NCI-H446 (cell line): ENCODE results near the gene TP53I3.
"Not testable (repeated sequence)": the region's sequence is repeated elsewhere in the genome, so short reads cannot be mapped to it uniquely, and the experiment has no call there.

Experiments used
- DNase-seq, 2 experiments: peaks; one replicate each; lab custom pipeline; 2025; lab: John Stamatoyannopoulos, UW

The TP53I3 gene

DNA sequence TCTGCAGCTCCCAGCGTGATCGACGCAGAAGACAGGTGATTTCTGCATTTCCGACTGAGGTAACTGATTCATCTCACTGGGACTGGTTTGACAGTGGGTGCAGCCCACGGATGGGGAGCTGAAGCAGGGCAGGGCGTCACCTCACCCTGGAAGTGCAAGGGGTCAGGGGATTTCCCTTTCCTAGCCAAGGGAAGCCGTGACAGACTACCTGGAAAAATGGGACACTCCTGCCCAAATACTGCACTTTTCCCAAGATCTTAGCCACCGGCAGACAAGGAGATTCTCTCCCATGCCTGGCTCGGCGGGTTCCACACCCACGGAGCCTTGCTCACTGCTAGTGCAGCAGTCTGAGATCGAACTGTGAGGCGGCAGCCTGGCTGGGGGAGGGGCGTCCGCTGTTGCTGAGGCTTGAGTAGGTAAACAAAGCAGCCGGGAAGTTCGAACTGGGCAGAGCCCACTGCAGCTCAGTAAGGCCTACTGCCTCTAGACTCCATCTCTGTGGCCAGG is 10.6 kb upstream of the TP53I3 start:
- not testable (repeated sequence) for DNase-seq

GRCh38 chr2:24093270-24093669 is 8.6 kb upstream of the TP53I3 start:
- DNase-seq = not testable (repeated sequence)

DNA sequence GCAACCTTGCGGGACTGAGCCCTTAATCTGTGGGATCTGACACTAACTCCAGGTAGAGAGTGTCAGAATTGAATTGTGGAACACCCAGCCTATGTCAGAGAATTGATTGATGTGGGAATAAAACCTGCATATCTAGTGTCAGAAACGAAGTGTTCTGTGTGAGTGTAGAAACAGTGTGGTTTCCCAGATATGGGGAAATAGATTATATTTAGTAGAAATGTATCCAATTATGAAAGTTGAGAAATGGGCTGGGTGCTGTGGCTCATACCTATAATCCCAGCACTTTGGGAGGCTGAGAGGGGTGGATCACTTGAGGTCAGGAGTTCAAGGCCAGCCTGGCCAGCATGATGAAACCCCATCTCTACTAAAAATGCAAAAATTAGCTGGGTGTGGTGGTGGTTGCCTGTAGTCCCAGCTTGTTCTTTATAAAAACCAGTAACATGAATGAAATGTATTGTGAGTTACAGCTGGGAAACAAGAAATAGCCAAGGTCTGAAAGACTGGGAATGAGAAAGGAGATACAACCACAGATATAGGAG is 4.3 kb upstream of the TP53I3 start:
- DNase-seq = no peak

- no peak for DNase-seq
These were observed 2.4 kb upstream of the TP53I3 start for GRCh38 chr2:24087032-24087431.

- no peak for DNase-seq
These were observed 1.6 kb upstream of the TP53I3 start for GRCh38 chr2:24086241-24086640.

- DNase-seq = no peak
These were observed 511 bp upstream of the TP53I3 start for GRCh38 chr2:24085200-24085489.

GRCh38 chr2:24083567-24084385 is 858 bp downstream of the TP53I3 start:
- no peak for DNase-seq

DNA sequence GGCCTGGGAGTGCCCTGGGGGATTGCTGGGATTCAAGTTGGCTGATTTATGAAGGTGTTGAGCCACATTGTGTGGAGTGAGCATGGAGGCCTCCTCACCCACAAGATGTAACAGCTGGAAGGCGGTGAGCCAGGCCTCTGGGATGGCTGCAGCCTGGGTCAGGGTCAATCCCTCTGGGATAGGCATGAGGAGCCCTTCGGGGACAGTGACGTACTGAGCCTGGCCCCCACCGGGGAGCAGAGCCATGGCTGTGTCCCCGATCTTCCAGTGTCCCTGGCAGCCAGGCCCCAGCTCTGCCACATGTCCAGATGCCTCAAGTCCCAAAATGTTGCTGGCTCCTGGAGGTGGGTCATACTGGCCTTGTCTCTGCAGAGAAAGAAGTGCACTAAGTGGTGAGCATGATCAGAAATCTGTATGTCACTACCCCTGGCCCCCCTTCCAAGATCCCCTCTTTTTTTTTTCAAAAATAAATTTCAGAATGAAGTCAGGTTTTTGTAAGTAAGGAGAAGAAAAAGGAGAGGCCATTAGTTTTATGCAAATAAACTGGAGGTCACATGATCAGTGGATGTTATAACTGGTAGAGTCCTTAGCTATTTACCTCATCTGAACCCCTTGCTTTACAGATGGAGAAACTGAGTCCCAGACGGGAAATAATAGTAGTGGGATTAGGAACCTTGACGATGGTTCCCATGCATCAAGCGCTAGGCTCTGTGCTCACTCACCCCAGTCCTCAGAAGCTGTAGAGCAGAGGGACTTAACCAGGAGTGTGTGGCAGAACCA is 1.7 kb downstream of the TP53I3 start:
- no peak for DNase-seq

DNA sequence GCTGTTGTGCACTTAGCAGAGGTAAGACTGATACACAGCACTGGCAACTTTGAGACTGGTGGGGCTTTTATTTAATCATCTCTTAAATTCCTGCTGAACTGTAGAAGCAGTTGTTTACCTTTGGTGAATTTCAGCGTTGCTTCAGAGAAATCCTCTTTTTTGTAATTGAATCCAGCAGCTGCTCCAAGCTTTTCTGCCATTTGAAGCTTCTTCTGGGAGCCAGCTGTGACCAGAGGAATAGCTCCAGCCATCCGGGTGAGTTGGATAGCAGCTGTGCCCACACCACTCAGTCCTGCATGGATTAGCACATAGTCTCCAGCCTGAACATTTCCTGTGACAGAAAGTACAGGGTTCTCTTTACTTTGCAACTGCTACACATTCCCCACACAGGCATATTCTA is 3.9 kb downstream of the TP53I3 start:
- DNase-seq = no peak

DNA sequence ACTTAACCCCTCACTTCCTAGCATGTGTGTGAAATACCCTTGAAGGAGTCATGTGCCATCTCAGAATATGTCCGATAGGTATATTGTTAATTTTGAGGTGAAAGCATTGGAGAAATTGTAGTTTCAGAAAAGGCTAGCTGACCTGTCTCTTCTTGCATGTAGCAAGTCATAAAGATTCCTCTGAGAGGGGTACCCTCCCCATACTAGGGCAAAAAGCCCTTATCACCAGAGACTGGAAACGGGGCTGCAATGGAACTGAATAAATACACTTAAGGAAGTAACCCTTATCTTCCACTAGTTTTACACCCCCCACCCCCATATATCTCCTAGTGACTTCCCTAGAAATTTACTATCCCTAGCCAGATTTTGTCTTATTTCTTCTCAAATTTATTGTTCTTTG is 6.8 kb downstream of the TP53I3 start:
- no peak for DNase-seq

DNA sequence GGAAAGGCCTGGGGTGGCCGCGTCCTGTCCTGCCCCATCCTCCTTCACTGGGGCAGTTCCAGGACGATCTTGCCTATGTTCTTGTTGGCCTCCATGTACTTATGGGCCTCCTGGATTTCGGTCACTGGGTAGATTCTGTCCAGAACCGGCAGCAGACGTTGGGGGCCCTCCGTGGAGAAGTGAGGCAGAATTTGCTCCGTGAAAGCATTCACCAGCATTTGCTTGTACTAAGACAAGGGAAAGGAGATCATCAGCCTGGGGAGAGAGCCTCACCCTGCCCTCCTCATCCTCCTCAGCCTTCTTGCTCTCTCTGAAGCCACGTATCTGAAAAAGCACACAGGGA is 7.1 kb downstream of the TP53I3 start:
- no peak for DNase-seq

GRCh38 chr2:24076849-24077534 is 7.6 kb downstream of the TP53I3 start:
- DNase-seq = no peak

- DNase-seq = peak; percentile 94 to 99
These were observed 8.5 kb downstream of the TP53I3 start, which contains the start of gene SF3B6 for GRCh38 chr2:24075915-24076848. Gene SF3B6, minus strand, starts transcription at chr2:24076326. Its CDS starts 97 bp downstream, at chr2:24076229.

DNA sequence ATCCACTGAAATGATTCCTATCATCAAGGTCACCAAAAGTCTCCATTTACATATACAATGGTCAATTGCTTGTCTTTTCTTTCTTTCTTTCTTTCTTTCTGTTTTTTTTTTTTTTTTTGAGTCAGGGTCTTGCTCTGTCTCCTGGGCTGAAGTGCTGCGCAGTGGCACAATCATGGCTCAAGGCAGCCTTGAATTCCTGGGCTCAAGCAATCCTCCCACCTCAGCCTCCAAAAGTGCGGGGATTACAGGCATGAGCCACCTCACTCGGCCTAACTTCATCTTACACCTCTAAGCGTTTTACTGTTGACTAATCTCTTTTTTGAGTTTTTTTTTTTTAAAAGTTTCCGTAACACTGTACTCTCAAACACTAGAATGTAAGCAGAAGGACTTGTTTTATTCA is 9.4 kb downstream of the TP53I3 start:
- DNase-seq = no peak

DNA sequence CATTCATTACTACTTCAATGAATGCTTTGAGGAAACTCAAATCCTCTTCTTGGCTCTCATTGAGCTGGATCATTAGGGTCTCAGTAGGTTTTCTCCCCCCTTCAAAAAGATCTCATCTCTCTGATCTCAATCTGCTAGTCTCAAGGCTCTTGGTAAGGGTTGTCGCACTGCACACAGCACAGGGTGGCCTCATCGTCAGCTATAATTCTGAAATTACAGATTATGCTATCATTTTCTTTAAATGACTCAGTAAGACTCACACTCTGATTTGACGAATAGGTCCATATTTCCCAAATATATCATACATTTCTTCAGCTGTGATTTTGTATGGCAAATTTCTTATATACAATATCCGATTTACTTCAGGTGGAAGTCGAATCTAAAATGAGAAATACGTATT is 10.8 kb downstream of the TP53I3 start:
- no peak for DNase-seq

DNA sequence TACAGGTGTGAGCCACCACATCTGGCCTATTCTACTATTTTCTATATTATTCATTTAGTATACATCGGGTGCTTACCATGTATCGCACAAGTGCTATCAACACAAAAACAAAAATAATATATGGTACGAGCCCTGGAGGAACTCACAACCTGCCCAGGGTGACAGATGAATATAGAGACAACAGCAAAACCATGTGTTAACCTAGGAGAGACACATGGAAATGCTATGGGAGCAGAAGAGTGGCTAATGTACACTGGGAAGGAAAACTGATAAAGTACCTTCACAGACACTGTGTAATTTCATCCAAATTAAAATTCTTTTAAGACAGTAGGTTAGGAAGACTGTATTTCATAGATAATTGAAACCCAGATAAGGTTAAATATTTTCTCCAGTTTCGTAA is 12.4 kb downstream of the TP53I3 start:
- DNase-seq = no peak

DNA sequence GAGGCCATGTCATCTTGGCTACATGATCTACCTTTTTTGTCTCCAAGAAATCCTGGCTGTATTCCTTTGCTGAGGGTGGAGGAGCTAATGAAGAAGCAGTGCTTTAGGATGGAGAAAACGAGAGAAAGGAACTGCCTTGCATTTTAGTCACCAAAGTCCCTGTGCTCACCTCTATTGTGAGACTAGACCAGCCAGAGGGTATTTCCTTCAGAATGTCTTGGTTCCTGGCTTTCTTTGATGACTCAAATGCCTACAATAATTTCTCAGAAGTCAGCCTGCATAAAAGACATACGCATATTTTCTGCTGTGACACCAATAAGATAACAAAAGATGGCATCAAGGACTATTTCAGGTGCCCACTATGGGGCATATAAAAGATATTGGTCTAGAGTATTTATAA is 19.3 kb downstream of the TP53I3 start:
- DNase-seq = no peak

DNA sequence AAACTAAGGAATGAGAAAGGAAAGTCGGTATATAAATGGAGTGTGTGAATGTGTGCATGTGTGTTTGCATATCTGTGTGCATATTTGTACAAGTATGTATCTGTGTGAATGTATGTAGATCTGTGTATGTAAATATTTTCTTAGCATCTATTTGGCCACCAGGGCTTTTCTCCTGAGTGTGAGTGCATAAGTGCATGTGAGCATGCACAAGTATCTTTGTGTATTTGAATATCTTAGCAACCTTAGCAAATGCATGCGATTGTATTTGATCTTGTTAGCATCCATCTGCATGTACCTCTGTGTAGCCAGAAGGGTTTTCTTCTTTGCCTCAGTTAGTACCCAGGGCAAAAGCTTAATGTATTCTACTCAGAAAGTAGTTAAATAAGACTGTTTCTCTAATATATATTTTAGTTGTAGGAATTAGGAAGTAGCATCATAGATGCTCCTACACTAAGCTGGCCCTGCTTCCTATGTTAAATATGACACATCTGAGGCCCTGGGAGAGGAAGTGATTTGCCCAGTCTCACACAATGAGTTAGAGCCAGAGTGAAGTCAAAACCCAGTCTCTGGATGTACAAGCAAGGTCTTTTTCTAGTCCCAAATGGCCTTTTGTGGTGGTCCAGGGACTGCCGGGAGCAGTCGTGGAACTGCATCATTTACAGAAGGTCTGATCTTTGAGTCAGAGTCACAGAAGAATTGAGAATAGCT is 25.9 kb downstream of the TP53I3 start:
- DNase-seq = no peak

- DNase-seq = no peak
These were observed 28.9 kb downstream of the TP53I3 start for GRCh38 chr2:24055750-24056149.

DNA sequence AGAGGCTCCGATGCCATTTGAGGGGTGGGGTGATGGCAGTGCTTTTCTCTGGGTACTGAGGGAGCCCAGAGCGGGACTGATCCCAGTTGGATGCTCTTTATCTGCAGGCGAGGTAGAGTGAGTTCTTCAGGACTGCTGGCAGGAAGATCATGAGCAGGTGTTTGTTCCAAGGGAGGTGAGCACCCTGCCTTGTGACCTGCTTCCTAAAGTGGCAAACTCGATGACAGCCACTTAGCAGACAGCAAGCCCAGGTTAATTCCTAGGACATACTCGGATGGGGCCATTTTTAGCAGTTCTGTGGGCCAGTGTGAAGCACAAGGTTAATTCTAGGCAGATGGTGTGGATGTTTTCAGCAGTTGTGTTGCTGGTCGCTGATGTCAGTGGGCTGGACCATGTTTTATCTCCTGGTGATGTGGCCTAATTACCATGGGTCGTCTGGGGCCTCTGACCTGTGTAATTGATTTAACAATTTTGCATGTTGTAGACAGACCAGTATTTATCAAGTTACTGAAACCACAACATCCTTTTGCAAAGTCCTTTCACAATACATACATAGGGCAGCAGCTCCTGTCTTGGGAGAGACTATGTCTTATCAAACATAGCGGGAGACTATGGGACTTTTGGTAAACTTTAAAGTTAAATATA is 30.1 kb downstream of the TP53I3 start:
- DNase-seq = no peak
